HEK293T (cell line): ENCODE data around the gene RGS1.

Experiments
- CTCF ChIA-PET: fragments of 350-600 bp; formaldehyde crosslinking; extraction: SDS; loops from one replicate; lab custom pipeline; 2021; ENCODE audit warnings: antibody characterized with exemption, inconsistent platforms; lab: Yijun Ruan, JAX
- POLR2A ChIA-PET: fragments of 350-600 bp; formaldehyde crosslinking; extraction: SDS; loops from one replicate; lab custom pipeline; 2020; ENCODE audit warnings: antibody characterized with exemption, inconsistent platforms; lab: Yijun Ruan, JAX
- DNase-seq: peaks from one replicate; pipeline ENCODE4 v3.0.0; 2012; ENCODE audit warnings: mixed read lengths; ENCODE audit errors: extremely low spot score
- ARNT ChIP-seq: fragments of 450-650 bp; IDR thresholded peaks from 2 replicates; pipeline ENCODE4 v1.6.1; 2017; ENCODE audit warnings: mild to moderate bottlenecking
- BHLHE40 ChIP-seq: fragments of 450-650 bp; IDR thresholded peaks from 2 replicates; pipeline ENCODE4 v1.6.1; 2016; ENCODE audit warnings: mild to moderate bottlenecking, moderate library complexity, borderline replicate concordance
- CTBP1 ChIP-seq: fragments of 450-650 bp; IDR thresholded peaks from 2 replicates; pipeline ENCODE4 v1.6.1; 2016; ENCODE audit warnings: borderline replicate concordance
- ELF4 ChIP-seq: fragments of 450-650 bp; IDR thresholded peaks from 2 replicates; pipeline ENCODE4 v1.6.1; 2017; ENCODE audit warnings: antibody characterized with exemption
- FOXA1 ChIP-seq: fragments of 450-650 bp; IDR thresholded peaks from 2 replicates; pipeline ENCODE4 v1.6.1; 2016; ENCODE audit warnings: mild to moderate bottlenecking
- FOXK2 ChIP-seq: fragments of 450-650 bp; IDR thresholded peaks from 2 replicates; pipeline ENCODE4 v1.6.1; 2016; ENCODE audit warnings: mild to moderate bottlenecking
- FOXM1 ChIP-seq: fragments of 450-650 bp; IDR thresholded peaks from 2 replicates; pipeline ENCODE4 v1.6.1; 2017; ENCODE audit warnings: mild to moderate bottlenecking, borderline replicate concordance
- HDGF ChIP-seq: fragments of 450-650 bp; IDR thresholded peaks from 2 replicates; pipeline ENCODE4 v1.6.1; 2017; ENCODE audit warnings: antibody characterized with exemption, borderline replicate concordance
- L3MBTL2 ChIP-seq: fragments of 450-650 bp; conservative IDR thresholded peaks from 2 replicates; pipeline ENCODE4 v1.6.1; 2016; ENCODE audit warnings: mild to moderate bottlenecking
- LEF1 ChIP-seq: fragments of 450-650 bp; IDR thresholded peaks from 2 replicates; pipeline ENCODE4 v1.6.1; 2017; ENCODE audit warnings: mild to moderate bottlenecking, borderline replicate concordance
- NFRKB ChIP-seq: fragments of 450-650 bp; IDR thresholded peaks from 2 replicates; pipeline ENCODE4 v1.6.1; 2016; ENCODE audit warnings: mild to moderate bottlenecking, moderate library complexity
- PKNOX1 ChIP-seq: fragments of 450-650 bp; IDR thresholded peaks from 2 replicates; pipeline ENCODE4 v1.6.1; 2016
- SP1 ChIP-seq: fragments of 450-650 bp; IDR thresholded peaks from 2 replicates; pipeline ENCODE4 v1.6.1; 2017
- SUZ12 ChIP-seq: fragments of 450-650 bp; IDR thresholded peaks from 2 replicates; pipeline ENCODE4 v1.6.1; 2016; ENCODE audit warnings: mild to moderate bottlenecking
- TARDBP ChIP-seq: fragments of 450-650 bp; IDR thresholded peaks from 2 replicates; pipeline ENCODE4 v1.6.1; 2016
- ZNF384 ChIP-seq: fragments of 450-650 bp; IDR thresholded peaks from 2 replicates; pipeline ENCODE4 v1.6.1; 2016

RGS1 gene

GRCh38 chr1:192608671-192609070, 33.1 kb downstream of the RGS1 start:
- no peak for TF ChIP-seq SP1
- no peak for TF ChIP-seq BHLHE40
- no peak for TF ChIP-seq FOXM1
- TF ChIP-seq CTBP1, result no peak
- TF ChIP-seq NFRKB, result no peak
- TF ChIP-seq PKNOX1, result no peak
- no peak for TF ChIP-seq TARDBP
- TF ChIP-seq ZNF384, result no peak
- TF ChIP-seq ARNT, result no peak
- no peak for TF ChIP-seq FOXA1
- TF ChIP-seq L3MBTL2, result no peak
- TF ChIP-seq FOXK2, result no peak
- no peak for TF ChIP-seq SUZ12
- TF ChIP-seq ELF4, result no peak
- TF ChIP-seq HDGF, result no peak
- no peak for TF ChIP-seq LEF1
- no peak for DNase-seq
- POLR2A ChIA-PET, result no interaction called here

GRCh38 chr1:192609110-192610079, 33.8 kb downstream of the RGS1 start:
- TF ChIP-seq LEF1, result no peak
- TF ChIP-seq FOXM1, result no peak
- no peak for TF ChIP-seq SUZ12
- TF ChIP-seq FOXA1, result no peak
- TF ChIP-seq TARDBP, result no peak
- no peak for TF ChIP-seq HDGF
- no peak for TF ChIP-seq ARNT
- no peak for TF ChIP-seq CTBP1
- no peak for TF ChIP-seq BHLHE40
- TF ChIP-seq ZNF384, result no peak
- TF ChIP-seq SP1, result no peak
- TF ChIP-seq FOXK2, result no peak
- TF ChIP-seq NFRKB, result no peak
- no peak for TF ChIP-seq ELF4
- TF ChIP-seq PKNOX1, result no peak
- no peak for TF ChIP-seq L3MBTL2
- POLR2A ChIA-PET, result no interaction called here
- no peak for DNase-seq
- CTCF ChIA-PET, result interaction anchor here (1.4 kb wide), 1 partner anchor 132 kb away, joined by 4 read pairs; no protein-coding TSS in a partner anchor

More at GRCh38 chr1:192608671-192609070, 33.1 kb downstream of the RGS1 start:
- CTCF ChIA-PET, result no interaction called here

- ChIA-PET POLR2A (no interaction called here), CTCF (interaction anchor here (0.7 to 1.4 kb wide), 3 partner anchors 130 to 136 kb away, joined by 4 to 5 read pairs (median 4); no protein-coding TSS in a partner anchor)
- no peak for DNase-seq
- TF ChIP-seq PKNOX1, result peak; percentile 28; the same call in 1 of the 2 replicates
- no peak for TF ChIP-seq TARDBP
These were observed 34.7 kb downstream of the RGS1 start for GRCh38 chr1:192610112-192610889.

GRCh38 chr1:192615055-192615454, 39.5 kb downstream of the RGS1 start:
- POLR2A ChIA-PET, result no interaction called here
- TF ChIP-seq SUZ12, result no peak
- no peak for TF ChIP-seq L3MBTL2
- no peak for TF ChIP-seq FOXK2
- TF ChIP-seq NFRKB, result no peak
- TF ChIP-seq HDGF, result no peak
- no peak for TF ChIP-seq PKNOX1
- no peak for TF ChIP-seq TARDBP
- no peak for TF ChIP-seq FOXA1
- TF ChIP-seq ZNF384, result no peak
- TF ChIP-seq CTBP1, result no peak
- TF ChIP-seq FOXM1, result no peak
- no peak for TF ChIP-seq SP1
- no peak for TF ChIP-seq ELF4
- no peak for TF ChIP-seq BHLHE40
- TF ChIP-seq ARNT, result no peak
- TF ChIP-seq LEF1, result no peak
- CTCF ChIA-PET, result no interaction called here
- DNase-seq, result no peak

GRCh38 chr1:192620071-192620635, 44.6 kb downstream of the RGS1 start:
- TF ChIP-seq ZNF384, result no peak
- DNase-seq, result no peak
- ChIA-PET CTCF (no interaction called here), POLR2A (no interaction called here)
